Hematopoietic multipotent progenitor cell treated with erythropoietin and hydrocortisone succinate and interleukin-3 and kit ligand, for 17 days (in vitro differentiated cells): ENCODE measurements around the gene ITPRID1.
"Not testable (repeated sequence)": the region's sequence is repeated elsewhere in the genome, so short reads cannot be mapped to it uniquely, and the experiment has no call there.

Experiments used
- DNase-seq: peaks from one replicate; pipeline ENCODE4 v3.0.0-alpha.2; 2015; ENCODE audit warnings: low spot score

ITPRID1 gene

GRCh38 chr7:31513790-31514189 lies at the start of gene ITPRID1:
Gene ITPRID1 (plus strand): TSS chr7:31514090. CDS start chr7:31553025, 38,935 bp downstream.
- DNase-seq: no peak

GRCh38 chr7:31464601-31465000 lies 49.3 kb upstream of the ITPRID1 start:
- DNase-seq: no peak

DNA sequence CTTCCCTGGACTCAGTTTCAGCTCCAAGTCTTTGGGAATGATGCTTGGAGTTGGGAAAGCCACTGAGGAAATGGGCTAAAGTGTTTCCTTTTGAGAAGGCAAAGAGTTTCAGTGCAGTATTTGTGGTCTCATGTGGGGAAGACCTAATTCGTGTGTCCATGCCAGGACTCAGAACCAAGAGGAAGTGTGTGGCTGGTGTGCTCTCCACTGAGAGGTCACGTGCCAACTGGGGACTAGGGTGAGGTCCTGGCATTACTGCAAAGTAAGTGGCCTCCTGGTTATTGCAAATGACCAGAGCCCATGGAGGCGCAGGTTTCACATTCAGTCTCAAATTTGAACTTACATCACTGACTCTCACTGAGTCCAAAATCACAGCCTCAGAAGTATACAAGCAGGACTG lies 48.6 kb upstream of the ITPRID1 start:
- DNase-seq: no peak

GRCh38 chr7:31466036-31466435 lies 47.9 kb upstream of the ITPRID1 start:
- DNase-seq: no peak

GRCh38 chr7:31470883-31471282 lies 43.0 kb upstream of the ITPRID1 start:
- not testable (repeated sequence) for DNase-seq

GRCh38 chr7:31475368-31475767 lies 38.5 kb upstream of the ITPRID1 start:
- DNase-seq: no peak

- no peak for DNase-seq
These were observed 37.7 kb upstream of the ITPRID1 start for GRCh38 chr7:31476073-31476745.

DNA sequence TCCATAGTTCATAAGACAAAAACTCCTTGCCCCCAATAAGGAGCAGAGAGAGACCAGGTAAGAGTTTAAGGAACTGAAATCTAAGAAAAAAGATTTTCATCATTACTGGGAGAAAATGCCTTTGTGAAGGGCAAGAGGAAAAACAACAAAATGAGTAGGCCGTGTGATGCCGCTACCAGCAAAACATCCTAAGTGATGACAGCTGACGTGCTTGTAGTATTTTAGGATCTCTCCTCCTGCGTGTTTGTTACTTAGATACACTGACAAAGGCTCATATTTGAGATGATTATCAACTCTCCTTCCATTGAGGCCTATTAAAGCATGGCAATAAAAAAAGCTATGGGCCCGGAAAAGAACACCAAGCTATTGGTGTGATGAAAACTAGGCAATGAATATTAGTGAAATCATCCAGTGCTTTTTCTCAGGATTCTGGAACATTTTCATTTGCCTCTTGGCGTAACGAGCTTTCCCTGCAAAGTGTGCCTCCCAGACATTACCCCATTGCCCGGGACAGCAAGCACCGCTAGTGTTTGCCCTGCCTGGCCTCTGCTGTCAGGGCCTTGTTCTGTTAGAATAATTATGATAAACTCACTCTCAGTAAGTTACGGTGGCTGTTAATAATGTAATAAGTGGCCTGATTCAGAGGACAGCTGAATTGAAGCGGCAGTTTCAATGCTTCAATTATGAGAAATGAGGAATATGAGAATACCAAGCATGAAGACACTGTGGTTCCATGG lies 36.8 kb upstream of the ITPRID1 start:
- DNase-seq: no peak

GRCh38 chr7:31478018-31478417 lies 35.9 kb upstream of the ITPRID1 start:
- DNase-seq: no peak

DNA sequence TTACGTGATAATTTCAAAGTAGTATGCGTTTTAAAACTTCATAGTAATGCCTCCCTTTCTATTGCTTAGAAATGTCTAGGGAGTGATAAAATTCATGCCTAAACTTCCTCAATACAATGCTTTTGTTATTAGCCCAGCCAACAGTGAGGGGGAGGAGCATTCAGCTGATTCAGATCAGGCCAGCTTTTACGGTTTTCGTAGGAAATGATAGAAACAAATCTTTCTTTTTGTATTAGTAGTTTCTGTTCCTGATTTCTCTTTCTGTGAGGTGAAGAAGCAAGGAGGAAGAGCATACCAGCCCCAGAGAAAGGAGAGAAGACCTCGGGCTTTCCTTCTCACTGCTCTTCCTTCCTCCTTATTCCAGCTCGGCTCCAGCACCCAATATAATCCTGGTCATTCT lies 35.2 kb upstream of the ITPRID1 start:
- DNase-seq: no peak

GRCh38 chr7:31487071-31487470 lies 26.8 kb upstream of the ITPRID1 start:
- DNase-seq: no peak

DNA sequence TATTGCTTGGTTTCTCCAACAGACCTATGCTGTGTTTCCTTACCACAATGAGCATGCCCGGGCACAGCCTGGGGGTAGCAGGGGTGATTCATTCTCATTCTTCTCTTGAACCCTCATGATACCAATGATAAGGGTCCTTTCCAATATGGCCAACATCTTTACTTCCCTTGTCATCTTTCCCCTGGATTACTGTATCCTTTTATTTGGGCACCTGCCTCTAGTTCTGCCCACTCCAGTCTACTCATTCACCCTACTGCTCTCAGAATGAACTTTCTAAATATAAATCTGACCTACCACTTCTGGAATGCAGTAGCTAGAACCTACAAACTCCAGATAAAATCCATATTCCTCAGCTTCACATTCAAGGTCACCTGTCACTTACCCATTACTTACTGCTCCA lies 26.4 kb upstream of the ITPRID1 start:
- no peak for DNase-seq

DNA sequence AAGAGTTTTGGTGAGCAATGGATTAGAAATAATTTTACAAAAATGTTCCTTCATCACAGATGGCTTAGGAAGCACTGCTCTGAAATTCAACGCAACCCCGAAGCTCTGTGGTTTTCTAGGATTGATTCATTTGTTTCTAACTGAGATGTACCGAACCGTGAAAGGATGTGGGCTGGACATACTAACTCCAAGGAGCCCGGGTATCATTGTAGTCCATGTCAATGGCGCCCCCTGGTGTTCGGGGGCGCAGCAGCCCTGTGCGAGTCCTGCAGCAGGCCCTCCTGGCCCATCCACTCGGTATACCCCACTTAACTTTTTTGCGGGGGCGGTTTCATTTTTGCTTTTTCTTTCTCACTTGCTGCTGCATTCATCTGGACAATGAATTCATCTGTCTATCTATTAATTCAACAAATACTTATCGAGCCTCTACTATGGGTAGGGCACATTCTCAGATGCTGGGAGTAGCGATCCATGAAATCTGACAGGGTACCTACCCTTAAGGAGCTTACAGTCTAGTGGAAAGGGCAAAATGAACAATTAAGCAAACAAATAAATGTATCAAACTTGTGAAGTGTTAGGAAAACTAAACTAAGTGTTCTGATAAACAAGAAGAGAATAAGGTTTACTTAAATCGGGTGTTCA lies 25.2 kb upstream of the ITPRID1 start:
- DNase-seq: peak; percentile 53

DNA sequence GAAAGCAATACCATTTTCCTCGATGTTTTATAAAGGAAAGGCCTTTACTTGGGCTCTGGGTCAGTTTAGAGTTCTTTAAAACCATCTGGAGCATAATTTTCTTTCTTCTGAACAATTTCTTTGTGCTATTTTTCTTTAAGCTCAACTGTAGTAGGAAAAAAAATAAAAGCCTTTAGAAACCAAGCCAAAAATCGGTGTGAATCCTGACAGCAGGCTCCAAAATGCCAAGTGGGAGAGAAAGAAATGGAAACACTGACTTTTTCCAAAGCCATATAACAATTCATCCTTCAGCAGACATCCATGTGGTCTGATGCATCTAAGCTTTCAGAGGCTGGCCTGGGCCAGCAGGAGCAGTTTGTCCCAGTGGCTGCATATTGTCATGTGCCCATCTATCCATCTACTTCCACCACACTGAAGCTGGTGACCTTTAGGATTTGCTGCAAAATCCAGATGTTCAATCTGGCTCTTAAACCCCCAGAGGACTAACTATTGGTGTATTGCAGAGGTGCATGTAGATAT lies 23.0 kb upstream of the ITPRID1 start:
- DNase-seq: no peak

DNA sequence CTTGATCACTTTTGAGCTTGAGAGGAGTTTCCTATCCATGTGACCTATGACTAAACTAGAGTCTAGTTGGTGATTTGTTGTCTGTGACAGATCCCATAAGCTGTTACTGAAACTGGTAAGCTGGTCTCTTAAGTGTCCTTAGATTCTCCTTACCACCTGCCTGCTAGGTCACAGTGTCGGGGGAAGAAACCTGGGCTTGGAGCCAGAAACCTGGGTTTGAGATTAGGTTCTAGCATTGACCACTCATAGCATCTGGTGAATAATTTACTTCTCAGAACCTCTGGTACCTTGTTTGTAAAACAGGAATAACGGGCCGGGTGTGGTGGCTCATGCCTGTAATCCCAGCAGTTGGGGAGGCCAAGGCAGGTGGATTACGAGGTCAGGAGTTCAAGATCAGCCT lies 21.8 kb upstream of the ITPRID1 start:
- DNase-seq: no peak

- DNase-seq: no peak
These were observed 20.1 kb upstream of the ITPRID1 start for GRCh38 chr7:31493714-31494181.

DNA sequence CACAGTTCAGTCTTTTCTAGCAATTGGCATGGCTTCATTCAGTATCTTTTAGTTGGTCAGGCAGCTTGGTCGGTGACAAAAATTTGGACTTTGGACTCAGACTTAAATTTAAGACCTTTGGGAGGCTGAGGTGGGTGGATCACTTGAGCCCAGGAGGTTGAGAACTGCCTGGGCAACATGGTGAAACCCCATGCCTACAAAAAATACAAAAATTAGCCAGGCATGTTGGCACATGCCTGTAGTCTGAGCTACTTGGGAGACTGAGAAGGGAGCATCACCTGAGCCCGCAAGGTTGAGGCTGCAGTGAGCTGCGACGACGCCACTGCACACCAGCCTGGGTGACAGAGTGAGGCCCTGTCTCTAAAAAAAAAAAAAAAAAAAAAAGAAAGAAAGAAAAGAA lies 19.5 kb upstream of the ITPRID1 start:
- DNase-seq: no peak

DNA sequence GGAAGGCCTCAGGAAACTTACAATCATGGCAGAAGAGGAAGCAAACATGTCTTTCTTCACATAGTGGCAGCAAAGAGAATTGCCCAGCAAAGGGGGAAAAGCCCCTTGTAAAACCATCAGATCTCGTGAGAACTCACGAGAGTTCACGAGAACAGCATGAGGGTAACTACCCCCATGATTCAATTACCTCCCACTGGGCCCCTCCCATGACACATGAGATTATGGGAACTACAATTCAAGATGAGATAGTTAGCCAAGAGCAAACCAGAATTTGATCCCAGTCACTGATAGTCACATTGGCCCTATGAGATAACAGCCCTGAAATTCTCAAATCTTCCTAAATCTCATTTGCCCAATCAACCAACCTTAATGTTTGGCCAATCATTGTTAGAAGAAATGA lies 18.2 kb upstream of the ITPRID1 start:
- DNase-seq: no peak

GRCh38 chr7:31497516-31497915 lies 16.4 kb upstream of the ITPRID1 start:
- no peak for DNase-seq

DNA sequence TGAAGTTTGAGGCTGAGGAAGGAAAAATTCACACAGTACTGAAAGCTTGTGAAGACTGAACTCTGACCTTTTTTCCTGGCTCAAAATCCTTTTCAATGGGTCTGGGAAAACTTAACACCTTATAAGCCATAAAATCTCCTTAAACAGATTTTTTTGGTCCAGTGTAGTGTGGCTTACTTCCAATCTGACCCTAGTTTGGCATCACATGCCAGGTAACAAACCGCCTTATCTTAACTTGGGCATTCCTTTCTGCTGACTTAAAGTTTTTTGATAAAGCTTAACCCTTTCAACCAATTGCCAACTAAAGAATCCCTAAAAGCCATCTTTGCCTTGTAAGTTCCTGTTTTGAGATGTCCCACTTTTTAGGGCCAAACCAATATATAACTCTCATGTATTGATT lies 13.2 kb upstream of the ITPRID1 start:
- DNase-seq: no peak

DNA sequence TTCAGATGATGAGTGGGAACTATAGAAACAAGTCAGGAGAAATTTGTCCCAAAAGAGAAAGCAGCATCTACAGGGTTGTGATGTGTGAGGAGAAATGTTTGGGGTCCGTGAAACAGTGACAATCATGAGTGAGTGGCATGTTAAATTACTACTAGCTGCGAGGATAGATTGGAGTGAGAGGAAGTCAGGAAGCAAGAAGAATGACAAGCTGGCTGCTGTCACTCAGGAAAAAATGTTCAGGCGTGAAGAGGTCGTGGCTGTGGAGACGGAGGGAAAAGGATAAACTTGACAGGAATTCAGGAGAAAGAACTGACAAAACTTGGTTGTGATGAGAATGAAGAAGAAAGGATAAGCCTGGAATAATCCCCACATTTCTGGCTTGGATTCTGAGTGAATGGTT lies 5.1 kb upstream of the ITPRID1 start:
- DNase-seq: no peak

GRCh38 chr7:31512166-31512565 lies 1.7 kb upstream of the ITPRID1 start:
- DNase-seq: no peak
